Effector CD4-positive, alpha-beta T cell (primary cell): ENCODE data around the gene CRLF3.
"Not testable (repeated sequence)": the region's sequence is repeated elsewhere in the genome, so short reads cannot be mapped to it uniquely, and the experiment has no call there.

Experiments
- DNase-seq: peaks from one replicate; pipeline ENCODE4 v3.0.0-alpha.2; 2020

CRLF3 gene

DNA sequence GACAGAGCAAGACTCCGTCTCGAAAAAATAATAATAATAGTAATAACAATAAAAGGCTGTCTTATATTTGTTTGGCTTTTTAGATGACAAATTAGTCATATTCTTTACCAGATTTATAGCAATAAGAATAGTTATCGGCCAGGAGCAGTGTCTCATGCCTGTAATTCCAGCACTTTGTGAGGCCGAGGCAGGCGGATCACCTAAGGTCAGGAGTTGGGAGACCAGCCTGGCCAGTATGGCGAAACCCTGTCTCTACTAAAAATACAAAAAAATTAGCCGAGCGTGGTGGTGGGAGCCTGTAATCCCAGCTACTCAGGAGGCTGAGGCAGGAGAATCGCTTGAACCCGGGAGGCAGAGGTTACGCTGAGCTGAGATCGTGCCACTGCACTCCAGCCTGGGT, 10.3 kb downstream of the CRLF3 start:
- DNase-seq, result not testable (repeated sequence)

DNA sequence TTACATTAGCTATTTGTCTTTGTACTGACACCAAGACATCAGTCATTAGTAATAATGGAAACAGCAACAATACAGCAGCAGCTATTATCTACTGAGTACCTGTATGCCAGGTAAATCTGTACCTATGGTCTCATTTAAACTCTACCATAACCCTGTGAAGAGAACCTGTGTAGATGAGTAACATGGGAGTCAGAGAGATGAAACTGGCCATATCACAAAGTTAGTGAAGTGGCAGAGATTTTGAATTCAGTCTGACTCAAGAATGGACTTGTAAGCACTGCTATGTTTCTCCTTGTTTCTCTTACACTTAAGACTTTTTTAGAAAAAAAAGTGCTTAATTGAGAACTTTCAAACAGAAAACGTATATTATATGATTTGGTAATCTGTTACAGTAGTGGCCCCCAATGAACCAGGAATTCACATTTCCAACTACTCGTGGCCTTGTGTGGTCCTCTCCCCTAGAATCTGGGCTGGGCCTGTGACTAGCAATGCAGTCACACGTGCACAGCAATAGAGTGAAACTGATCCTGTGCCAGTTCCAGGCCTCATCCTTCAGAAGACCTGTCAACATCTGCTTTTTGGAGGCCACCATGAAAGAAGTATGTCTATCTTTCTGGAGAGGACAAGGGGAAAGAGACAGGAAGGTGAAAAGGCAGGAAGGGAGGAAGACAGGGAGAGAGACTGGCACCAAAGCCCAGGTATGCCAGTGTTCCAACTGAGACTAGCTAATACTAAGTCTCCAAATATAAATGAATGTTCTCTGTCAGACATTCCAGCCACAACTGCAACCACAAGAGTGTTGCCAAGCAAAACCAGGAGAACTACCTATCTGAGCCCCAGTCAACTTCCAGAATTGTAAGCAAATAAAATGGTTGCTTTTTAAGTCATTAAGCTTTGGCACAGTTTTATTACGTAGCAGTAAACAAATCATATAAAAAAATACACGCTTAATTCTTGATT, 12.0 kb downstream of the CRLF3 start:
- no peak for DNase-seq

DNA sequence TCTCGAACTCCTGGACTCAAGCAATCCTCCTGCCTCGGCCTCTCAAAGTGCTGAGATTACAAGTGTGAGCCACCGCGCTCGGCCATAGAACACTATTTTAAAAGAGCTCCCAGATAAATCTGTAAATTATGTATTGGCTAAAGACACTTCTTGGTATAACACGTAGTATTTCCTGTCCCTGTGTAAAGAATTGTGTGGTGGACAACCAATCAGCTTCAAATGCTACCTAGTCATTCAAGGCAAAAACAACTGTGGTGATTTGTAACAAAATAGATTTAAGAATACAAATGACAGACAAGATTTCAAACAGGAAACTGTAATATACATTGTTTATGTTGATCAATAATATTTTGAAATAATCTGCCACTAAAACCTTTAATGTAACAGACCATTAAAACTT, 14.6 kb downstream of the CRLF3 start:
- no peak for DNase-seq

DNA sequence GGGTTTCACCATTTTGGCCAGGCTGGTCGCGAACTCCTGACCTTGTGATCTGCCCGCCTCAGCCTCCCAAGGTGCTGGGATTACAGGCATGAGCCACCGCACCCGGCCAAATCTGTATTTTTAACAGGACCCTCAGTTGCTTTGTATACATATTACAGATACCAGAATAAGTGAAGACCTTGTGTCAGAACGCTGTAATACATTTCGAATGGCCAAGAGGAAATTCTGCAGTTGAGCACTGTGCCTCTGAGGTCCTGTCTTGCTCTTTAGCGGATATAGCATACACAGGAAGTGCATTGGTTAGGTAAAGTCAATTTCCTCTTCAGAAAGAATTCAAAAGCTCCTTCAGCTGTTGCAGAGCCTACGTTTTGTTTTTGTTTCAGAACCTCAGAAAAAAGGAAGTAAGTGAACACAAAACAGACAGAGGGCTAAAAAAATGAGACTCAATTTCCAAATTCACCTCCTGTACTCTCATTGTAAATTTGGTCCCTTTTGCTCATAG, 15.7 kb downstream of the CRLF3 start:
- peak; percentile 27 for DNase-seq

DNA sequence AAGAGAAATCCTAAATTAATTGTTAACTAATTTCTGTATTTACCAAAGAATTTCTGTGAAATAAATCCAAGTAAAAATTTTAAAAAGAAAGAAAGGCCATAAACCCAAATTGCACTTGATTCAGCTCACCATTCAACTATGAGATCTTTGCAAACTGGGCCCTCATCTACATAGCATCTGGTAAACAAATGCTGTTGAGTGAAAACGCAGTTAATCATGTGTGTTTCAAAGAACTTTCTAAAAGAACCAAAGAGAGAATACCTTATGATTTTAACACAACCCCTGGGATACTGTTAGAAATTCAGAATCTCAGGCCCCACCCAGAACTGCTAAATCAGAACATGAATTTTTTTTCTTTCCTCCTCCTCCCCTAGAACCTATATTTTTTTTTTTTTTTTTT, 16.6 kb downstream of the CRLF3 start:
- no peak for DNase-seq

DNA sequence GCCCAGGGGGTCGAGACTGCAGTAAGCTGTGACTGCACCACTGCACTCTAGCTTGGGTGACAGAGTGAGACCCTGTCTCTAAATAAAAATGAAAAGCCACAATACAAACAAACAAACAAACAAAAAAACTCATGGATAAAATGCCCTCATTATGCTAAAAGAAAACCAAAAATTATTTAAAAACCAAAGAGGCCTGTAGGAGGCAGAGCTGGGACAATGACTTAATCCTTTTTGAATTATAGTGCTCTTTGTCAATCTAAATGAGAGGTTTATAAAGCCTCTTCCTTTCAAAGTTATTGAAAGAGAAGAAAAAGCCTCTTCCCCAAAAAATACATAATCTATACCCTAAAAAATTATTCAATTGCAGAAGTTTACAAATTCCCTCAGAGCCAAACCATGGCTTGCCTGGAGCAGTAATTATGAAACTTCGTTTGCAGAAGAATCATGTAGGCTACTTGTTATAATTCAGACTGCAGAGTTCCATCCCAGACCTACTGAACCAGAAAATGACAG, 18.5 kb downstream of the CRLF3 start:
- DNase-seq, result no peak

DNA sequence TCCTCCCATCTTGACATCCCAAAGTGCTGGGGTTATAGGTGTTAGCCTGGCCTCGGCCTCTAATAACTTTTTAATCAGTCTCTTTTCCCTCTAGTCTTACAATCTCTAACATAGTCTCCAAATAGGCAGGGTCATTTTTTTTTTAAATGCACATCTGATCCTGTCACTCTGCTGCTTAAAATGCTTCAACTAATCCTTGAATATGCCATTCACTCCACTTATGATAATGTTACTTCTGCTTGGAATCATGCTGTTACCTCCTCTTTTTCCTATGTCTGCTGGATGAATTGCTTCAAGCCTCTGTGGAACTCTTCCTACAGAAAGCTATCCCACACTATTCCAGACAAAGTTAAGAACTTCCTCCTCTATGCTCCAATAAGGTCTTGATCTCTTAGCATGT, 22.8 kb downstream of the CRLF3 start:
- no peak for DNase-seq

DNA sequence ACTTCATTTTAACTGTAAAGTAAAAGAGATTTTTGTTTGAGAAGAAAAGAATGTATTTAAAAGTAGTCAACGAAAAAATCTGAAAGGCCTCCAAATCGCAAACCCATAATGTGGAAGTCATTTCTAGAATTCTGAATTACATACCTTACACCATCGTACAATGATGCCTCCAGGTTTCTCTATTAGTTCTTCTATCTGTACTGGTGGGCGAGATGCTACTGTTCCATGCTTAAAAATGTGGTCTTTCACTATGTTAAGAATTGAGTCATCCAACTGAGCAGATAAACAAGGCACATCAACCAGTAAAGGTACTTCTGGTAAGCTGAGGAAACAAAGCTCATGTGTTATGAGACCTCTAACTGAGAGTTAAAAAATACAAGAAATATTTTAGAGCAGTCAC, 28.5 kb downstream of the CRLF3 start:
- no peak for DNase-seq

DNA sequence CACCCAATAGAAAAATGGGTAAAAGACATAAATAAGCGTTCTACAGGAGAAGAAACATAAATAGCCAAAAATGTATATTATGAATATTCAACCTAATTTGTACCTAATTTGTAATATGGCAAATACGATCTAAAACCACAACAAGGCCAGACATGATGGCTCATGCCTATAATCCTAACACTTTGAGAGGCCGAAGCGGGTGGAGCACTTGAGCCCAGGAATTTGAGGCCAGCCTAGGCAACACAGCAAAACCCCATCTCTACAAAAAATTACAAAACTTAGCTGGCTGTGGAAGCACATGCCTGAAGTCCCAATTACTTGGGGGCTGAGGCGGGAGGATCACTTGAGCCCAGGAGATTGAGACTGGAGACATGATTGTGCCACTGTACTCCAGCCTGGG, 30.1 kb downstream of the CRLF3 start:
- no peak for DNase-seq

DNA sequence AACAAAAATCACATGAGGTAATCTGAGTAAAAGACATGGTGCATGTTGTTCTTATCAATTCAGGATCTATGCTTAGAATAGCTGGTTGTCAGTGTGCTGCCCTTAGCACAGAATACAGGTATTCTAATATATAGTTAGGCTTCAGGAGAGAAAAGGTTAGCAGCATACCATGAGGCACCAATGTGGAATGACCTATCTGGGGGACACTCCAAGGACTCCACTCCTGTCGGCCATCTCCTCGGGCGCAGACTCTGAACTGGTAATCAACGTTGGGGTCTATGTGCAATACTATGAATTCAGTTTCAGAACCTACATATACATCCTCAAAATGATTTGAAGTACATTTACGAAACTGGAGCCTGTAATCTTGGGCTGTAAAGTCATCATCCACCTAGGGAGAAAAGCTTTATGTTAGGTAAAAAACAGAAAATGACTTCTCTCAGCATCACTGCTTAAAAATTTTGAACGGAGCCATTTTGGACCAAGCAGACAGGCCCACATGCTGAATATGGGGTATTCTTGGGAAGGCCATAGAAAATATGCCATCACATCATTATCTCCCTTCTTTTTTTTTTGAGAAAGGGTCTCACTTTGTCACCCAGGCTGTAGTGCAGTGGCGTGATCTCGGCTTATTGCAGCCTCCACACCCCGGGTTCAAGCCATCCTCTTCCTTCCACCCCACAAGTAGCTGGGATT, 31.1 kb downstream of the CRLF3 start:
- DNase-seq, result no peak

DNA sequence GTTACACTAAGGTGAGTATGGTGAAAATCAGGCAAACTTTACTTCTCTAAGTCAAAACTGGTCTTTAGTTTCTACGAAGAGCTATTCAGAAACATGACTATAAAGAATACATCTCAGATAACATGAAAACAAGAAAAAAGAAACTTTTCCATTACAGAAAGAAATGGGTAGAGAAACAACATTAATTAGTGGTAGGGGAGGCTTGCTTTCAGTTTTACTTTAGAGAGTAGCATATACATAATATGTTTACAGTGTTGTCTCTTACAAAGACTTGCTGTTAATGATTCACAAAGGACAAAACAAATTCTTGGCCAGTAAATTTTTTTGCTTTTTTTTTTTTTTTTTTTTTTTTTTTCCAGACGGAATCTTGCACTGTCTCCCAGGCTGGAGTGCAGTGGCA, 34.2 kb downstream of the CRLF3 start:
- no peak for DNase-seq

DNA sequence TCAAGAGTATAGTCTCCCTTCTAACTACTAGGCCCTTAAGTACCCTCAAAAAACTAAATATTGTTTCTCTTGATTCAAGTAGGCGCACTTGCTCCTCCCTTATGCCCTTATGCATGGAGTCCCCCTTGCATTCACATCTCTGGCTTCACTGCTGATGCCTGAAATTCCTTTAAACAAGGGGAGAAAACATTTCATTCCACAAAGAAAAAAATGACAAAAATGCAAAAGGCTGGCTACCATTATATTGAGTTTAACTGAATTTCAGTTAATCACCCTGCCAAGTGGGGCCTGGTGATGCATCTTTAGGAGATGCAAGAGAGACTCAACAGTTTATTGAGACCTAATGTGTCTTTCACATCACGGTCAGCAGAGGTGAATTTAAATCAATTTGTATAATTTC, 35.6 kb downstream of the CRLF3 start:
- no peak for DNase-seq

DNA sequence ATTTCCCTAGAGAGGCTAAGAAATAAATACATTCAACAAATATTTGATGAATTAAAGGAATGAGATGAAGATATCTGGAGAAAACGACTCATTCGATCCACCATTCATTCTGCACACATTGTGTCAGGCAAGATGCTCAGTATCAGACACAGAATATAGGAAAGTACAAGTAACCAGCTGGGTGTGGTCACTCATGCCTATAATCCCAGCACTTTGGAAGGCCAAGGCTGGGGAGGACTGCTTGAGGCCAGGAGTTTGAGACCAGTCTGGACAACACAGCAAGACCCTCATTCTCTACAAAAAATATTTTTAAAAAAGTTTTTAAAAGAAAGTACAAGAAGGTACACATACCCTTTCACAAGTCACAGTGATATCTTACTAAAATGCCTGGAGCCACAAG, 42.3 kb downstream of the CRLF3 start:
- no peak for DNase-seq

DNA sequence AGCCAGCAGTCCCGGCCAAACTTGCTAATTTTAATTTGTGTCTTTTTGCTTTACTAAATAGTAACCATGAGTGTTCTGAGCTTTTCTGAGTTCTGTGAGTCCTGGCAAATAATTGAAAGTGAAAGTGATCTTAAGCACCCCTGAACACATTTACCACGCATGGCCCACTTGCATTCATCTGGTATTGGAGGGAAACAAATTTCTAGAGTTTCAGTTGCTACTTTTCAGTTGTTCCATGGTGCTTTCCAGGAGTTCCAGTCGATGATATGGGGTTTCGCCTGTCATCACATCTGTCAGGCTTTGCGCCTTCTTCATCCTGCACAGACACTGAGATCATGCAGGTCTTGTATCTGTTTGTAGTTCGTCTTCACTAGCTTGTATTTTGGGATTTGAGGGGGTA, 44.1 kb downstream of the CRLF3 start:
- no peak for DNase-seq

DNA sequence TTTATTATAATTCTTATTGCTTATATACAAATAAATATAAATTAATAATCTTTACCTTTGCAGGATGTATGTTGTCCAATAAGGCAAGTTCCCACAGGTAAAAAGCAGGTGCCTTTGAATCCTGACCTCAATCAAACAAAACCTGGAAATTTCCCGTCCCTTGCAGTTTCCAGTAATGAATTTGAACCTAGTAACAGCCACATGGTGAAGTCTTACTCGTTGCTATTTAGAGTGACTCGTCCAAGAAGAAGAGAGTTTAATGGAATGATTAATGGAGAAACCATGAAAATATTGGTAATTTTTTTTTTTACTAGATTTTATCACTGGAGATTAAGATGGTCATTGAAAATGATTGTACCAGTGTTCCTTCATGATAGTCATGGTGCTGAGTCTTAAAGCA, 55.7 kb downstream of the CRLF3 start:
- not testable (repeated sequence) for DNase-seq

DNA sequence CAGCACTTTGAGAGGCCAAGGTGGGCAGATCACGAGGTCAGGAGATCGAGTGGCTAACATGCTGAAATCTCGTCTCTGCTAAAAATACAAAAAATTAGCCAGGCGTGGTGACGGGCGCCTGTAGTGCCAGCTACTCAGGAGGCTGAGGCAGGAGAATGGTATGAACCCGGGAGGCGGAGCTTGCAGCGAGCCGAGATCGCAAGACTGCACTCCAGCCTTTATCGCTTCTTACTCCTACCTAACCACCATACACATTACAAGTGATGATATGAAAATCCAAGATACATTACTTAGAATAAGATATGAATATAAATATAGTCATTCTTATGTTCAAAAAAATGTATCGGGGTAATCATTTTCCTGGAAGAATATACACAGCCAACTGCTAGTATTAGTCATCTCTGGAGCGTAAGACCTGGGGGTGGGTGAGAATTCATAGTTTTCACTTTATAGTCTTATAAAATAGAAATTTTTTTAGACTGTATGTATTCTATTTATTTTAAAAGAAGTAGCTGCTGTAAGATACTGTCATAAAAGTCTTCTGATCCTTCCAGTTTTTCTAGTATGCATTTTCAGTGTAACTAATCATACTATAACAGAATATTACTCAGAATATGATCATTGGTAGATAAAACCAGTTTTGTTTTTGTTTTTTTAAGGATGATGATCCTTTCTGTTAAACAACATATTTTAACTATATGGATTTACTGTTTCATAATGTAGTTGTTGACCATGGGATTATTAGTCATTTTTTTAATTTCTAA, 56.7 kb downstream of the CRLF3 start:
- not testable (repeated sequence) for DNase-seq

DNA sequence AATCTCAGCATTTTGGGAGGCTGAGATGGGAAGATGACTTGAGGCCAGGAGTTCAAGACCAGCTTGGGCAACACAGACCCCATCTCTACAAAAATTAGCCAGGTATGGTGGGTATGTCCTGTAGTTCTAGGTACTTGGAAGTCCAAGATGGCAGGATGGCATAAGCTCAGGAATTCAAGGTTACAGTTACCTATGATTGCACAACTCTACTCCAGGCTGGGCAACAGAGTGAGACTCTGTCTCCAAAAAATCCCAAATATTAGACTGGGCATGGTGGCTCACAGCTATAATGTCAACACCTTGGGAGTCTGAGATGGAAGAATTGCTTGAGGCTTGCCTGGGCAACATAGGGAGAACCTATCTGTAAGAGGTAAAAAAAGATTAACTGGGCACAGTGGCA, 63.4 kb downstream of the CRLF3 start:
- no peak for DNase-seq

DNA sequence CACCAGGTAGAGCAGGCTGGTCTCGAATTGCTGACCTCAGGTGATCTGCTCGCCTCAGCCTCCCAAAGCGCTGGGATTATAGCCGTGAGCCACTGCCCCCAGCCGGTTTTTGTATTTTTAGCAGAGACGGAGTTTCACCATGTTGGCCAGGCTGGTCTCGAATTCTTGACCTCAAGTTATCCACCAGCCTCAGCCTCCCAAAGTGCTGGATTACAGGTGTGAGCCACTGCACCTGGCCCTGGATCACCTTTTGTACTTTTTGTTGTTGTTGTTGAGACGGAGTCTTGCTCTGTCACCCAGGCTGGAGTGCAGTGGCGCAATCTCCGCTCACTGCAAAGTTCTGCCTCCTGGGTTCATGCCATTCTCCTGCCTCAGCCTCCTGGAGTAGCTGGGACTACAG, 71.2 kb downstream of the CRLF3 start:
- DNase-seq, result not testable (repeated sequence)

DNA sequence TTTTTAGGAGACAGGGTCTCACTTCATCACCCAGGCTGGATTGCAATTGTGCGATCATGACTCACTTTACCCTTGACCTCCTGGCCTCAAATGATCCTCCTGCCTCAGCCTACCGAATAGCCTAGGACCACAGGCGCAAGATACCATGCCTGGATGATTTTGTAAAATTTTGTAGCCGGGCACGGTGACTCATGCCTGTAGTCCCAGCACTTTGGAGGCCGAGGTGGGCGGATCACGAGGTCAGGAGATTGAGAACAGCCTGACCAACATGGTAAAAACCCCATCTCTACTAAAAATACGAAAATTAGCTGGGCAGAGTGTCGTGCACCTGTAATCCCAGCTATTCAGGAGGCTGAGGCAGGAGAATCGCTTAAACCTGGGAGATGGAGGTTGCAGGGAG, 73.5 kb downstream of the CRLF3 start:
- not testable (repeated sequence) for DNase-seq

DNA sequence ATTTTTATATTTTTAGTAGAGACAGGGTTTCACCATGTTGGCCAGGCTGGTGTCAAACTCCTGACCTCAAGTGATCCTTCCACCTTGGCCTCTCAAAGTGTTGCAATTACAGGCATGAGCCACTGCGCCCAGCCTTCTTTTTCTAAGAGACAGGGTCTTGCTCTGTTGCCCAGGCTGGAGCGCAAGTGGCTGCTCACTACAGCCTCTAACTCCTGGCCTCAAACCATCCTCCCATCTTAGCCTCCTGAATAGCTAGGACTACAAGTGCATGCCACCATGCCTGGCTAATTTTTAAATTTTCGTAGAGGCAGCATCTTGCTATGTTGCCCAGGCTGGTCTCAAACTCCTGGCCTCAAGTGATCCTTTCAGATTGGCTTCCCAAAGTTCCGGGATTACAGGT, 76.9 kb downstream of the CRLF3 start:
- not testable (repeated sequence) for DNase-seq

DNA sequence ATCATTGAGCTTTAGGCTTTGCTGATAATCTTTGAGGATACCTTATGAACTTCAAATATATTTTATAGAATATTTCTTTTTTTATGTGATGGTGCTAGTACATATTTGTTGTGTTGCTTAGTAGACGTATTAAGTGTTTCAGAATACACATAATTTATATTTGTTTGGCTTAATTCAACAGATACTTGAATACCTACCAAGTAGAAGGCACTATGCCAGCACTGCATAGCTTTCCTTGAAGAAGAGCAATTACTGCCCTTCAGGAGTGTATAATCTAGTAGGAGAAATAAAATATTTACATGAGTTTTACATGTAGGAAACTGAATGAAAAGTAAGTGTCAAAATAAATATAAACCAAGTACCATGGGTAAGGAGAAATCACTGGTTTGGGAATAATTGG, 81.8 kb downstream of the CRLF3 start:
- DNase-seq, result not testable (repeated sequence)

DNA sequence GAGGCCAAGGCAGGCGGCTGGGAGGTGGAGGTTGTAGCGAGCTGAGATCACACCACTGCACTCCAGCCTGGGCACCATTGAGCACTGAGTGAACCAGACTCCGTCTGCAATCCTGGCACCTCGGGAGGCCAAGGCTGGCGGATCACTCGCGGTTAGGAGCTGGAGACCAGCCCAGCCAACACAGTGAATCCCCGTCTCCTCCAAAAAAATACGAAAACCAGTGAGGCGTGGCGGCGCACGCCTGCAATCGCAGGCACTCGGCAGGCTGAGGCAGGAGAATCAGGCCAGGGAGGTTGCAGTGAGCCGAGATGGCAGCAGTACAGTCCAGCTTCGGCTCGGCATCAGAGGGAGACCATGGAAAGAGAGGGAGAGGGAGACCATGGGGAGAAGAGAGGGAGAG, 88.1 kb downstream of the CRLF3 start:
- not testable (repeated sequence) for DNase-seq

DNA sequence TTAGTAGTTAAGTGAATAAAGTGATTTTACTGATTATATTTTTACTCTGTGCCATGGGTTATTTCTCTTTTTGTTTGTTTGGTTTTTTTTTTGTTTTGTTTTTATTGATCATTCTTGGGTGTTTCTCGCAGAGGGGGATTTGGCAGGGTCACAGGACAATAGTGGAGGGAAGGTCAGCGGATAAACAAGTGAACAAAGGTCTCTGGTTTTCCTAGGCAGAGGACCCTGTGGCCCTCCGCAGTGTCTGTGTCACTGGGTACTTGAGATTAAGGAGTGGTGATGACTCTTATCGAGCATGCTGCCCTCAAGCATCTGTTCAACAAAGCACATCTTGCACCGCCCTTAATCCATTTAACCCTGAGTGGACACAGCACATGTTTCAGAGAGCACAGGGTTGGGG, 88.8 kb downstream of the CRLF3 start:
- not testable (repeated sequence) for DNase-seq
